NCI-H2081 (cell line): ENCODE results near the gene RASAL1.

Experiments
- DNase-seq, 2 experiments: peaks; one replicate each; lab custom pipeline; 2025; lab: John Stamatoyannopoulos, UW

RASAL1 gene, protein sequence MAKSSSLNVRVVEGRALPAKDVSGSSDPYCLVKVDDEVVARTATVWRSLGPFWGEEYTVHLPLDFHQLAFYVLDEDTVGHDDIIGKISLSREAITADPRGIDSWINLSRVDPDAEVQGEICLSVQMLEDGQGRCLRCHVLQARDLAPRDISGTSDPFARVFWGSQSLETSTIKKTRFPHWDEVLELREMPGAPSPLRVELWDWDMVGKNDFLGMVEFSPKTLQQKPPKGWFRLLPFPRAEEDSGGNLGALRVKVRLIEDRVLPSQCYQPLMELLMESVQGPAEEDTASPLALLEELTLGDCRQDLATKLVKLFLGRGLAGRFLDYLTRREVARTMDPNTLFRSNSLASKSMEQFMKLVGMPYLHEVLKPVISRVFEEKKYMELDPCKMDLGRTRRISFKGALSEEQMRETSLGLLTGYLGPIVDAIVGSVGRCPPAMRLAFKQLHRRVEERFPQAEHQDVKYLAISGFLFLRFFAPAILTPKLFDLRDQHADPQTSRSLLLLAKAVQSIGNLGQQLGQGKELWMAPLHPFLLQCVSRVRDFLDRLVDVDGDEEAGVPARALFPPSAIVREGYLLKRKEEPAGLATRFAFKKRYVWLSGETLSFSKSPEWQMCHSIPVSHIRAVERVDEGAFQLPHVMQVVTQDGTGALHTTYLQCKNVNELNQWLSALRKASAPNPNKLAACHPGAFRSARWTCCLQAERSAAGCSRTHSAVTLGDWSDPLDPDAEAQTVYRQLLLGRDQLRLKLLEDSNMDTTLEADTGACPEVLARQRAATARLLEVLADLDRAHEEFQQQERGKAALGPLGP

DNA sequence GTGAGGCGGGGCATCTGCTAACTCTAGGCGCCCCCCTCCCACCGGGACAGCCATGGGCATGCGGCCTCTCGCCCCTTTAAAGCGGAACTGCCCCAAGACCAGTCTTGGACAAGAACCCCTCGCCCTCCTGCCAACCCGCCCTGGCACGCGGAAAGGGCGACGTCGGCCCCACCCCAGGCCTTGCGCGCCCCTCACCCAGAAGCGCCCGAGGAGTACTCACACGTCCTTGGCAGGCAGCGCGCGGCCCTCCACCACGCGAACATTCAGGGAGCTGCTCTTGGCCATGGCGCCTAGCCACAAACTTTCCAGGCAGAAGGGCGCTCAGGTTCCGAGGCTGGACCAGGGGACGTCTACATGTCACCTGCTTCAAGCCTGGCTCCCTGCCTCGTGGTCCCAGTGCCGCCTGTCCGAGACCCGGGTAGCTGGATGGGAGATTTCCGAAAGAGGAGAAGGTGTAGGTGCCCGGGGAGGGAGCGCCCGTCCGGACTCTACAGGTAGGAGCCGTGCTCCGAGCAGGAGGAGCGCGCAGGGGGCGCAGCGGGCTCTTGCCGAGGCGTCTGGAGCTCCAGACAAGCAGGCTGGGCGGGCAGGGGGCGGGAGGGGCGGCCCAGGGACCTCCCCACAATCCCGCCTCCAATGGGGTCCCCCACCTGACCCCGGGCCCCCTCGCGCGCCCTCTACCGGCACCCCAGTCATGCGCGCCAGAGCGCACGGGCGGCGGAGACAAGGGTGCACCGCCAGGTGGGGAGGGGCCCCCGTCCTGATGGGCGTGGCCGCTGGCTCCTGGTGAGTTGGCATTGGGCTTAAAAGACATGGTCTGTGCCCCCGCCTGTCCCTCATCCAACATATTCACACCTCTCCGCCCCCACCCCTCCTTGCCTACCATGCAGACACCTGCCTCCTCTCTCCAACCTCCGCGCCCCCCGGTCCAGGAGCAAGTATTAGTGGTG, at the start of gene RASAL1:
TSS of gene RASAL1 (minus strand) at position 584 of the 950 bp plus-strand sequence. CDS start at position 285, 299 bp downstream.
- peak; percentile 60 to 62 for DNase-seq

DNA sequence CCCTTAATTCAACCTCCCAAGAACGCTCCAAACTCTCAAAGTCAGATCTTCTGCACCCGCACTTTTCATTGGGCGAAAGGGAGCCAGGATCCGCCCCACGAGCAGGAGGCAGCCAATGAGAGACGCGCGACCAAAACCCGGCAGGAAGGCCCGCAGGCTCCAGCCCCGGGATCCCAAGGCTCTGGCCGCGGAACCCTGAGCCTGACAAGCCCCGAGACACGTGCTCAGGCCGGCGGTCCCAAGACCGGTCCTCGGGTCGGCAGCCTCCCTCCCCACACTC, 49.3 kb upstream of the RASAL1 start:
- peak; percentile 68 to 78 for DNase-seq

DNA sequence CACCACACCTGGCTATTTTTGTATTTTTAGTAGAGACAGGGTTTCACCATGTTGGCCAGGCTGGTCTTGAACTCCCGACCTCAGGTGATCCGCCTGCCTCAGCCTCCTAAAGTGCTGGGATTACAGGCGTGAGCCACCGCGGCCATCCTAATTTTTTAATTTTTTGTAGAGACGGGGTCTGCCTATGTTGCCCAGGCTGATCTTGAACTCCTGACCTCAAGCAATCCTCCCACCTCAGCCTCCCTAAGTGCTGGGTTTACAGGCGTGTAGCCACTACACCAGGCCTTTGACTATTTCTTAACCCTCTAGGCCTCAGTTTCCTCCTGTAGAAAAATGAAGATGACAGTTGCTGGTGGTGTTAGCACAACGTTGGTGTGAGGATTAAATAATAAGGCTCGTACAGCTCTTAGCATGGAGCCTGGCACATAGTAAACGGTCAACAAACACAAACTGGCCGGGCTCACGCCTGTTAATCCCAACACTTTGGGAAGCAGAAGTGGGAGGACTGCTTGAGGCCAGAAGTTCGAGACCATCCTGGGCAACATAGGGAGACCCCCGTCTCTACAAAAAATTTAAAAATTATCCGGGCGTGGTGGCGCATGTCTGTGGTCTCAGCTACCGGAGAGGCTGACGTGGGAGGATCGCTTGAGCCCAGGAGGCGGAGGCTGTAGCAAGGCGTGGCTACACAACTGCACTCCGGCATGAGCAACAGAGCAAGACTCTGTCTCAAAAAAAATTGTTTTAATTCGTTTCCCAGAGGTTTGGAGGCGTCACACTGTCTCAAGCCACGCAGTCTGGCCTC, 48.7 kb upstream of the RASAL1 start:
- DNase-seq = peak in 1 of 2 experiments; percentile 30

GRCh38 chr12:113183030-113183589, 47.5 kb upstream of the RASAL1 start:
- DNase-seq = no peak

GRCh38 chr12:113181975-113182374, 46.4 kb upstream of the RASAL1 start:
- no peak for DNase-seq

DNA sequence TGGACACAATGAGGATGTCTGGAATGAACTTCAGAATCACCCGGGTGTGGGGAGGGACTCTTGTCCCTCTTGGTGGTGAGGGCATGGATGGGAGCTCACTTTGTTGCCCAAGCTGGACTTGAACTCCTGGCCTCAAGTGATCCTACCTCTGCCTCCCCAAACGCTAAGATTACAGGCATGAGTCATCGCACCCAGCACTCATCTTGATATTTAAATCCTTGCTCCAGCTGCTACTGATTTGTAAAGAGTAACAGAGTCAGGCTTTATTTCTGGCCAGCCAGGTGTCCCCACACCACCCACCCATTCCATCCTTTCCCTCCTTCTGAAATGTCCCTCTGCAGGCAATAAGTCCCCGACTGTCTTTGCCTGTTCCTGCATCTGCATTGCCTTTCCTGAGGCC, 44.8 kb upstream of the RASAL1 start:
- no peak for DNase-seq

- no peak for DNase-seq
Observed at GRCh38 chr12:113179023-113179422, 43.5 kb upstream of the RASAL1 start.

- peak; percentile 40 for DNase-seq
Observed at GRCh38 chr12:113174461-113175384, 39.2 kb upstream of the RASAL1 start.

DNA sequence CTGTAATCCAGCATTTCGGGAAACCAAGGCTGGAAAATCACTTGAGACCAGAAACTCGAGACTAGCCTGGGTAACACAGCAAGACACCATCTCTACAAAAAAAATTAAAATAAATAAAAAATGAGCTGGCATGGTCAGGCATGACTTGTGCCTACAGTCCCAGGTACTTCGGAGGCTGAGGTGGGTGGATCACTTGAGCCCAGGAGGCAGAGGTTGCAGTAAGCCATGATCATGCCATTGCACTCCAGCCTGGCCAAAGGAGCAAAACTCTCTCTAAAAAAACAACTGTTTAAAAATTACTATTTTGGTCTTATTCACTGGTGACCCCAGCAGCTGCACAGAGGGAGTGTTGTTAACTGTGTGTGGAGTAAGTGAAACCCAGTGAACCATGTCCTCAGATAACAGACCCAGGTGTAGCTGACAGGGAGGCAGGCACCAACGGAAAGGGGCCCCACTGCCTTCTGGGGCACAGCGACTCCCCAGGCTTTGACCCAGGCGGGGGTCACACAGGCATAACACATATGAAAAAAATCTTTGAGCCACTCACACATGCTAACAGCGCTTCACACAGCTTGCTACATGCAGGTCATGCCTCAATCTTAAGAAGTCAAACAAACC, 37.6 kb upstream of the RASAL1 start:
- DNase-seq = no peak

GRCh38 chr12:113172185-113172584, 36.6 kb upstream of the RASAL1 start:
- DNase-seq = no peak

- no peak for DNase-seq
Observed at GRCh38 chr12:113171543-113171942, 36.0 kb upstream of the RASAL1 start.

- DNase-seq = no peak
Observed at GRCh38 chr12:113170926-113171325, 35.4 kb upstream of the RASAL1 start.

DNA sequence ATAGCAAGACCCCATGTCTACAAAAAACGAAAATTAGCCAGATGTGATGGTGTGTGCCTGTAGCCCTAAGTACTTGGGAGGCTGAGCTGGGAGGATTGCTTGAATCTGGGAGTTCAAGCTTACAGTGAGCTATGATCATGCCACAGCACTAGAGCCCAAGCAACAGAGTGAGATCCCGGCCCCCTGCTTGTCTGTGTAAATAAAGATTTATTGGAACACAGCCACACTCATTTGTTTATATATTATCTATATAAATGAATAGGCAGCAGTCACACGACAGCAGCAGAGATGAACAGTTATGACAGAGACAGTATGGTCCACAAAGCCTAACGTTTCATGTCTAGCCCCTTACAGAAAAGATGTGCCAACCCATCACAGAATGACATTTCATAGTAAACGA, 34.9 kb upstream of the RASAL1 start:
- no peak for DNase-seq

DNA sequence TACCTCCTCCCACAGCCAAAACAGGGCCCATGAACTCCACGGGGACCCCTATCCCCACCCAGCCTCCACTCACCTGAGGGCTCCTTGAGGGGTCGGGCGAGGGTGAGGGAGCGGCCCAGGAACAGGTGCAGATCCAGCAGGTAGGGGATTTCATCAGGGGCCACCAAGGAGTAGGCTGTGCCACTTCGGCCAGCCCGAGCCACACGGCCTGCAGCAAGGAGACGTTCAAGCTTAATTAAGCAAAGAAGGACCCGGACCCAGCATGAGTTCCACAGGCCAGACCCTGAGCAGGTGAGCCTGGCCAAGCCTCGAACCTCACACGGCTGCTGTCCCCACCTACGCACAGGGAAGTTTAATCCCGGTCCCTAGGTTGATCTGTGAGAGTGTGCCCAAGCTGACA, 34.1 kb upstream of the RASAL1 start:
- DNase-seq = no peak

GRCh38 chr12:113167868-113168267, 32.3 kb upstream of the RASAL1 start:
- DNase-seq = no peak

DNA sequence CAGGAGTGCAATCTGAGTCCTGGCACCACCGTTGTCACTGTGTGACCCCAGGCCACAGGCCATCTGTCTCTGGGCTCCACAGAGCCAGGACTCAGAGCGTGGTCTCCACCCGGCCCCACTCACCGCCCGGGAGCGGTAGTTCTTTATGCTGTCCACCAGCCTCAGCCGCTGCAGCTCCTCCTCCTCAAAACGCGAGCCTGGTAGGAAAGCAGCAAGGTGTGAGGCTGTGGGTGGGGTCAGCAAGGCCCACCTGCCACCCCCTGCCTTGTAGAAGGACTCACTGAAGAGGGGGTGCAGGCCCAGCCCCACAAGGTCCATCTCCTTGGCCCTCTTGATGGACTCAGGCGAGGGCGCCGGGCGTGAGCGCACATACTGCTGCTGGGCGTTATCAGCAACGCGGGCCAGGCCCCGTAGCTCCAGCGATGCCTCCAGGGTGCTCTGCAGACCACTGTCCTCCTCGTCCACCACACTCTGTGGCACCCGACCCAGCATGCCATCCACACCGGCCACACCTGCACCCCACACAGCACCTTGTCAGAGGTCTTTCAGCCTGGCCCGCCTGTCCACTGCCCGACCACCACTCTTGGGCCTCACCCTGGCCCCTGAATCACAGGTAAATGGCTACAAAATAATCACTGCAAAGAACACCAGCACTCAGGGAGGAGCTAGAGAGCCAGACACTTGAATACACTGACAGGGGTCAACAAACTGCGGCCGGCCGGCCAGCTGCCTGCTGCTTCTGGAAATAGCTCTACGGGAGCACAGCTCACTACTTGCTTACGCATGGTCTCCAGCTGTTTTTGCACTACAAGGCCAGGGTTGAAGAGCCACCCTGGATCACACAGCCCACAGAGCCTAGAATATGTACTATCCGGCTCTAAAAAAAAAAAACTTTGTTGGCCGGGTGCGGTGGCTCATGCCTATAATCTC, 30.2 kb upstream of the RASAL1 start:
- no peak for DNase-seq

- DNase-seq = no peak
Observed at GRCh38 chr12:113164014-113164413, 28.5 kb upstream of the RASAL1 start.

DNA sequence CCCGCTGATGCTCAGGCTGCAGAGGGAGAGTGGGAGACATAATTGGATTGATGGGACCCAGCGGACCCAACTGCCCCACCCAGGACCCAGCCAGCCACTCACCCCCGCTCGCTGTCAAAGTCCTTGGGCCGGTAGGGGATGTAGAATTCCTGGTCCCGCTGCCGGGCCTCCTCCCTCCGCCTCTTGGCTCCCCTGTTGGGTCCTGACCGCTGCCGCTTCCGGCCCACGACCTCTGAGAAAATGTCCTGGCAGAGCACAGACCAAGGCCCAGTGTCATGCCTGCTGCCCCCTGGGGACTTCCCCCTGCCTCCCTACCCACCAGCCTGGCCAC, 27.4 kb upstream of the RASAL1 start:
- no peak for DNase-seq
